HG03095 (cell line): ENCODE data around the gene PRDM16.
"Not testable (repeated sequence)": the region's sequence is repeated elsewhere in the genome, so short reads cannot be mapped to it uniquely, and the experiment has no call there.

Source experiments
- ATAC-seq: cut with Tn5 transposase; IDR thresholded peaks from one replicate; pipeline ENCODE4 v1.9.1; 2021; ENCODE audit warnings: moderate library complexity; ENCODE audit not compliant: unreplicated experiment

PRDM16 gene

GRCh38 chr1:3080053-3080955 lies 11.3 kb downstream of the PRDM16 start:
- ATAC-seq: no peak

- ATAC-seq: no peak
Observed at GRCh38 chr1:3081171-3081683, 12.2 kb downstream of the PRDM16 start.

- ATAC-seq: no peak
Observed at GRCh38 chr1:3082051-3082450, 13.0 kb downstream of the PRDM16 start.

- no peak for ATAC-seq
Observed at GRCh38 chr1:3082571-3083516, 13.8 kb downstream of the PRDM16 start.

- no peak for ATAC-seq
Observed at GRCh38 chr1:3084154-3084553, 15.2 kb downstream of the PRDM16 start.

GRCh38 chr1:3084726-3085125 lies 15.7 kb downstream of the PRDM16 start:
- no peak for ATAC-seq

GRCh38 chr1:3085721-3086120 lies 16.7 kb downstream of the PRDM16 start:
- no peak for ATAC-seq

- no peak for ATAC-seq
Observed at GRCh38 chr1:3086272-3086974, 17.4 kb downstream of the PRDM16 start.

GRCh38 chr1:3087049-3087448 lies 18.0 kb downstream of the PRDM16 start:
- no peak for ATAC-seq

- ATAC-seq: not testable (repeated sequence)
Observed at GRCh38 chr1:3087946-3088668, 19.1 kb downstream of the PRDM16 start.

- ATAC-seq: no peak
Observed at GRCh38 chr1:3089490-3089889, 20.5 kb downstream of the PRDM16 start.

GRCh38 chr1:3091334-3091733 lies 22.3 kb downstream of the PRDM16 start:
- no peak for ATAC-seq

- no peak for ATAC-seq
Observed at GRCh38 chr1:3092530-3092929, 23.5 kb downstream of the PRDM16 start.

- no peak for ATAC-seq
Observed at GRCh38 chr1:3093898-3094626, 25.1 kb downstream of the PRDM16 start.

GRCh38 chr1:3094863-3095780 lies 26.1 kb downstream of the PRDM16 start:
- no peak for ATAC-seq

- ATAC-seq: no peak
Observed at GRCh38 chr1:3096345-3096744, 27.3 kb downstream of the PRDM16 start.

- ATAC-seq: no peak
Observed at GRCh38 chr1:3097231-3097630, 28.2 kb downstream of the PRDM16 start.

- ATAC-seq: no peak
Observed at GRCh38 chr1:3097861-3098260, 28.9 kb downstream of the PRDM16 start.
